ENCODE data around the gene CUX1. TPM values are rescaled to one million over a fixed set of nuclear protein-coding genes. Genes with fewer than 3 reads are reported as not detected.

CUX1 gene
- total RNA-seq, 1 experiment from 2014 or later: 47.6 TPM

GRCh38 chr7:101957744-101958525, 140.5 kb downstream of the CUX1 start:
- Mint-ChIP-seq H3K27ac (ENCODE audit: low read depth, unreplicated experiment) (no peak overlapping the region), H3K9me3 (ENCODE audit: unreplicated experiment) (no peaks in the 10 kb centered on the region), H3K4me3 (ENCODE audit: unreplicated experiment) (no peak overlapping the region), H3K36me3 (ENCODE audit: insufficient read depth, unreplicated experiment) (peaks cover 18% of the 10 kb centered on the region), H3K27me3 (ENCODE audit: insufficient read depth, unreplicated experiment) (no peaks in the 10 kb centered on the region), H3K4me1 (ENCODE audit: insufficient read depth, unreplicated experiment) (peaks cover 9% of the 10 kb centered on the region)
- ChIA-PET POLR2A (no interaction called here), CTCF (no interaction called here)
- intact Hi-C loops (cut with micrococcal nuclease): no loop called here
- BruUV-seq (replicated peaks): no TSS peak
- no peak for TF ChIP-seq CTCF (IDR thresholded peaks at IDR 0.05; ENCODE audit: unreplicated experiment)
- no peak for DNase-seq (ENCODE audit: unreplicated experiment)

- DNase-seq (ENCODE audit: unreplicated experiment): no peak
- ChIA-PET CTCF (interaction anchor here (0.7 kb wide), 1 partner anchor 13 kb away, joined by 3 read pairs; no protein-coding TSS in a partner anchor), POLR2A (no interaction called here)
- no TSS peak for BruUV-seq (replicated peaks)
- Mint-ChIP-seq H3K27ac (ENCODE audit: low read depth, unreplicated experiment) (no peak overlapping the region), H3K9me3 (ENCODE audit: unreplicated experiment) (no peaks in the 10 kb centered on the region), H3K4me3 (ENCODE audit: unreplicated experiment) (no peak overlapping the region), H3K36me3 (ENCODE audit: insufficient read depth, unreplicated experiment) (peaks cover 18% of the 10 kb centered on the region), H3K27me3 (ENCODE audit: insufficient read depth, unreplicated experiment) (no peaks in the 10 kb centered on the region), H3K4me1 (ENCODE audit: insufficient read depth, unreplicated experiment) (no peaks in the 10 kb centered on the region)
- intact Hi-C loops (cut with micrococcal nuclease): no loop called here
- TF ChIP-seq CTCF (IDR thresholded peaks at IDR 0.05; ENCODE audit: unreplicated experiment): no peak
Observed at GRCh38 chr7:101959342-101959741, 141.9 kb downstream of the CUX1 start.

GRCh38 chr7:101959829-101960228, 142.4 kb downstream of the CUX1 start:
- ChIA-PET CTCF (interaction anchor here (0.7 to 0.8 kb wide), 2 partner anchors 13 to 146 kb away, joined by 3 read pairs; no protein-coding TSS in a partner anchor), POLR2A (no interaction called here)
- intact Hi-C loops (cut with micrococcal nuclease): no loop called here
- Mint-ChIP-seq H3K4me1 (ENCODE audit: insufficient read depth, unreplicated experiment) (no peaks in the 10 kb centered on the region), H3K36me3 (ENCODE audit: insufficient read depth, unreplicated experiment) (peaks cover 18% of the 10 kb centered on the region), H3K27me3 (ENCODE audit: insufficient read depth, unreplicated experiment) (no peaks in the 10 kb centered on the region), H3K27ac (ENCODE audit: low read depth, unreplicated experiment) (no peak overlapping the region), H3K4me3 (ENCODE audit: unreplicated experiment) (no peak overlapping the region), H3K9me3 (ENCODE audit: unreplicated experiment) (no peaks in the 10 kb centered on the region)
- BruUV-seq (replicated peaks): no TSS peak
- DNase-seq (ENCODE audit: unreplicated experiment): no peak
- no peak for TF ChIP-seq CTCF (IDR thresholded peaks at IDR 0.05; ENCODE audit: unreplicated experiment)

GRCh38 chr7:101960323-101960722, 142.9 kb downstream of the CUX1 start:
- peaks cover 15% of the 10 kb centered on the region for H3K36me3 Mint-ChIP-seq (ENCODE audit: insufficient read depth, unreplicated experiment)
- no peaks in the 10 kb centered on the region for H3K9me3 Mint-ChIP-seq (ENCODE audit: unreplicated experiment)
- ChIA-PET CTCF (interaction anchor here (0.8 kb wide), 1 partner anchor 146 kb away, joined by 3 read pairs; no protein-coding TSS in a partner anchor), POLR2A (no interaction called here)
- no TSS peak for BruUV-seq (replicated peaks)
- H3K4me3 Mint-ChIP-seq (ENCODE audit: unreplicated experiment): no peak overlapping the region
- no peak for TF ChIP-seq CTCF (IDR thresholded peaks at IDR 0.05; ENCODE audit: unreplicated experiment)
- H3K27ac Mint-ChIP-seq (ENCODE audit: low read depth, unreplicated experiment): no peak overlapping the region
- no peaks in the 10 kb centered on the region for H3K27me3 Mint-ChIP-seq (ENCODE audit: insufficient read depth, unreplicated experiment)
- no peaks in the 10 kb centered on the region for H3K4me1 Mint-ChIP-seq (ENCODE audit: insufficient read depth, unreplicated experiment)
- intact Hi-C loops (cut with micrococcal nuclease): no loop called here
- no peak for DNase-seq (ENCODE audit: unreplicated experiment)
